Activated CD4-positive, alpha-beta T cell treated with anti-CD3 and anti-CD28 coated beads, Interleukin-2, amount 50 U/mL, for 48 hours (primary cell): ENCODE measurements around the gene DZANK1.
"Not testable (repeated sequence)": the region's sequence is repeated elsewhere in the genome, so short reads cannot be mapped to it uniquely, and the experiment has no call there.

Source experiments
- DNase-seq, 2 experiments: peaks; one replicate each; pipeline ENCODE4 v3.0.0-alpha.2; 2020

Gene DZANK1

DNA sequence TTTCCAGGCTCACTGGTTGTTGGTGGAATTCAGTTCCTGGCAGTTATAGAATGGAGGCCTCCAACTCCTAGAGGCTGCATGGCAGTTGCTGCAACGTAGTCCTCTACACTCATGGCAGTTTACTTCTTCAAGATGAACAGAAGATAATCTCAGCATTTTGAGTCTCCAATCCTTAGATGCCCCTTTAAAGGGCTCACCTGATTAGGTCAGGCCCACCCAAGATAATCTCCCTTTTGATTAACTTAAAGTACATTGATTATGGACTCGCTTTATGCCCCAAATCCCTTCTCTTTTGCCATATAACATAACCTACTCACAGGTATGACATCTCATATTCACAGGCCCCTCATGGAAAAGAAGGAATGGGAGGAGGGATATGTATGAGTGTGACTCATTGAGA is 102.1 kb downstream of the DZANK1 start:
- no peak for DNase-seq

DNA sequence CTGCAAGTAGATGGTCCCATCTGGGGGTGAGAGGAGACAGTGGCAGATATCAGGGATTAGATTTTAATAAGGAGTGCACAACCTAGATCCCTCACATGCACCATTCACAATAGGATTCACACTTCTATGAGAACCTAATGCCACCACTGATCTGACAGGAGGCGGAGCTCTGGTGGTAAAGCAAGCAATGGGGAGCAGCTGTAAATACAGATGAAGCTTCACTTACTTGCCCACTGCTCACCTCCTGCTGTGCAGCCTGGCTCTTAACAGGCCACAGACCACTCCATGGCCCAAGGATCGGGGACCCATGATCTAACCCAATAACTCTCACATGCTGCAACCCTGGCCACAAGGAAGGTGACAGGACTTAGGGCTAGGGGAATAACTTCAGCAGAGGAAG is 103.1 kb downstream of the DZANK1 start:
- no peak for DNase-seq

DNA sequence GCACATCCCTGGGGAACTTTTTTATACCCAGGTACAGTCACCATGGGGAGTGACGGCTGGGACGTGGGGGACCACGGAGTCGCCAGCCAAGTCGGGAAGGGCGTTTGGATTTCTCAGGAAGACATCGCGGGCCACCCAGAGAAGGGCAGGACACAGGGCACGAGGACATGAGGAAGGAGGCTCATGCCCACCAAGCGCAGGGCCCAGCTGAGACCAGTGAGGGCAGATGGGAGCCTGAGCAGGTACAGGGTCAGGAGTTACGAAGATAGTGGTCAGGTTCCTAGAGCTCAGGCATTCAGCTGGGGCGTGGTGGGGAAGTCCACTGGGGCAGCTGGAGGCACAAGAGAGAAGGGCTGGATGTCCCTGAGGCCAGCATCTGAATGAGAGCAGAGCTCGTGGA is 103.9 kb downstream of the DZANK1 start:
- DNase-seq = no peak

DNA sequence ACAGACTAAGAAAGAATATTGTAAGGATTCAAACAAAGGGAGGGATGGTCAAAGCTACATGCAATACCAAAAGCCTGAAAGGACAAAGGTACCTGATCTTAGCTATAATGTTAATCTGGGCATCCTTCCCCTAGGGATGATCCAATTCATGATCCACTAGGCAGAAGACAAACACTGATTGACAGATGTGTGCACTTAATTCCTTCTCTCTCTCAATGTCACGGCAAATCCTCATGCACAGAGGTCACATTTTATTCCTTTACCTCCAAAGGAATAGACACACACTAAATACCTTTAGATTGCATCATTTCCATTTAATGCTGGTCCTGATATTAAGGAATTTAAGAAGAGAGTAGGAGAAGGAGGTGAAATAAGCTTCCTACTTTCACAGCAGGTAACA is 105.2 kb downstream of the DZANK1 start:
- no peak for DNase-seq

DNA sequence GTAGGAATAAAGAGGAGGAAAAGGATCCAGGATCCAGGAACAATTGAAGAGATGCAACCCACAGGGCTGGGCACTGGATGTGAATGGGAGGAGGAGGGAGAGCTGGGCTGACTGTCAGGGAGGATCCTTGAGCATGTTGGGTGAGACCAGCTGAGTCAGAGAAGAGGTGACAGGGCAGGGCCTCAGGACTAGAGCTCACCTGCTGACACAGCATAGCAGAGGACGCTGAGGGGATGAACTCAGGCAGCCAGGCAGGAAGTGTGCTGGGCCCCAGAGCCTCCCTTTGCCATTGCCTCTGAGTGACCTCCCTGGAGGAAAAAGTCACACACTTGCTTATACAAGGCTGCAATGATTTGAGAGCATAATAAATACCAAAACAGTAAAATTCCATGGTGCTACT is 106.2 kb downstream of the DZANK1 start:
- no peak for DNase-seq

DNA sequence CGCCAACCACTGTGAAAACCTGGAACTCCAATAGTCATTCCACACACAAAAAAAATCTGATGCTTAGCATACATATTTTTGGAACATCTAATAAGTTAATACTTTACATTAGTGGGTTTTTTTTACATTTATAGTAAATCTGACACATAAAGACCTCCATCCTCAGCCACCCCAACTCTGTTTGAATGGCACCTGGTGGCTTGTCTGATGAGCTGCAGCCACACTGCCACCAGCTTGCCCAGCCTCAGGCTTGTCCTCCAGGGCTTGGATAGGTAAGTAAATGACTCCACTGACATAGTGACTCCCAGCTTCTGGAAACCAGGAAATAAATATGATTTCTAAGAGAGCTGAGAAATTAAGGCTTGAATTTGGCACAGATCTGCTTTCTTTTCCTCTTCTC is 107.0 kb downstream of the DZANK1 start:
- no peak for DNase-seq

DNA sequence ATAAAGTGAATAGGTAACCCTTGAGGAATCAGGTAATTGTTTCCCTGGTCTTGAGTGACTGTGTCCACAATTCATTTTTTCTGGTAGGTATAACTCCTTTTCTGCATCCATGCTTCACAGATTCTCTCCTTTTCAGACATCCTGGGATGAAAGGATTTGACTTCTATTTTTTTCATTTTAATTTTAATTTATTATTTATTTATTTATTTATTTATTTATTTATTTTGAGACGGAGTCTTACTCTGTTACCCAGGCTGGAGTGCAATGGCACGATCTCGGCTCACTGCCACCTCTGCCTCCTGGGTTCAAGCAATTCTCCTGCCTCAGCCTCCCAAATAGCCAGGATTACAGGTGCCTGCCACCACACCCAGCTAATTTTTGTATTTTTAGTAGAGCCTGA is 117.1 kb downstream of the DZANK1 start:
- DNase-seq = not testable (repeated sequence)
